A204.1 (cell line): ENCODE data around the gene EVC.
A peak's percentile ranks its signal among the peaks of the same experiment; 100 is the strongest.
"Not testable (repeated sequence)": the region's sequence is repeated elsewhere in the genome, so short reads cannot be mapped to it uniquely, and the experiment has no call there.

Source experiments
- FAIRE-seq: peaks from 2 replicates; lab custom pipeline; 2012; peaks lifted over from hg19 to GRCh38; lab: Jason Lieb, UNC

Gene EVC

GRCh38 chr4:5789141-5789540 lies 78.1 kb downstream of the EVC start:
- no peak for FAIRE-seq

- FAIRE-seq = no peak
These were observed 79.5 kb downstream of the EVC start for GRCh38 chr4:5790546-5790857.

- FAIRE-seq = no peak
These were observed 80.7 kb downstream of the EVC start for GRCh38 chr4:5791654-5792053.

GRCh38 chr4:5793514-5793913 lies 82.5 kb downstream of the EVC start:
- no peak for FAIRE-seq

GRCh38 chr4:5795580-5795979 lies 84.6 kb downstream of the EVC start:
- FAIRE-seq = no peak

- FAIRE-seq = no peak
These were observed 86.0 kb downstream of the EVC start for GRCh38 chr4:5796976-5797375.

GRCh38 chr4:5797866-5798265 lies 86.9 kb downstream of the EVC start:
- FAIRE-seq = no peak

- no peak for FAIRE-seq
These were observed 87.5 kb downstream of the EVC start for GRCh38 chr4:5798462-5798861.

- FAIRE-seq = no peak
These were observed 87.9 kb downstream of the EVC start for GRCh38 chr4:5798946-5799345.

- no peak for FAIRE-seq
These were observed 88.4 kb downstream of the EVC start for GRCh38 chr4:5799406-5799805.

- no peak for FAIRE-seq
These were observed 89.5 kb downstream of the EVC start for GRCh38 chr4:5800496-5800895.

GRCh38 chr4:5801696-5802095 lies 90.7 kb downstream of the EVC start:
- no peak for FAIRE-seq

GRCh38 chr4:5802565-5802964 lies 91.6 kb downstream of the EVC start:
- FAIRE-seq = no peak

GRCh38 chr4:5804656-5805055 lies 93.7 kb downstream of the EVC start:
- FAIRE-seq = no peak

GRCh38 chr4:5805270-5805669 lies 94.3 kb downstream of the EVC start:
- FAIRE-seq = no peak

GRCh38 chr4:5808081-5808741 lies 97.2 kb downstream of the EVC start:
- FAIRE-seq = no peak

GRCh38 chr4:5809216-5809776 lies 98.3 kb downstream of the EVC start:
- no peak for FAIRE-seq

- FAIRE-seq = no peak
These were observed 99.2 kb downstream of the EVC start for GRCh38 chr4:5810151-5810550.

- no peak for FAIRE-seq
These were observed 99.9 kb downstream of the EVC start for GRCh38 chr4:5810770-5811430.

GRCh38 chr4:5812057-5812456 lies 101.1 kb downstream of the EVC start:
- FAIRE-seq = not testable (repeated sequence)

- peak; percentile 81 for FAIRE-seq
These were observed 101.7 kb downstream of the EVC start for GRCh38 chr4:5812506-5813229.

- FAIRE-seq = no peak
These were observed 102.9 kb downstream of the EVC start for GRCh38 chr4:5813882-5814255.

- no peak for FAIRE-seq
These were observed 103.4 kb downstream of the EVC start for GRCh38 chr4:5814421-5814820.

GRCh38 chr4:5815641-5816040 lies 104.6 kb downstream of the EVC start:
- no peak for FAIRE-seq
